Activated CD8-positive, alpha-beta memory T cell treated with anti-CD3 and anti-CD28 coated beads for 1 hour (primary cell): ENCODE data around the gene TRPV6.

ENCODE experiments used
- DNase-seq, 2 donors: peaks; one replicate each; pipeline ENCODE4 v3.0.0-alpha.2; 2020; ENCODE audit warnings: low read depth in 1 of 2; ENCODE audit errors: extremely low read depth in 1 of 2

Gene TRPV6

DNA sequence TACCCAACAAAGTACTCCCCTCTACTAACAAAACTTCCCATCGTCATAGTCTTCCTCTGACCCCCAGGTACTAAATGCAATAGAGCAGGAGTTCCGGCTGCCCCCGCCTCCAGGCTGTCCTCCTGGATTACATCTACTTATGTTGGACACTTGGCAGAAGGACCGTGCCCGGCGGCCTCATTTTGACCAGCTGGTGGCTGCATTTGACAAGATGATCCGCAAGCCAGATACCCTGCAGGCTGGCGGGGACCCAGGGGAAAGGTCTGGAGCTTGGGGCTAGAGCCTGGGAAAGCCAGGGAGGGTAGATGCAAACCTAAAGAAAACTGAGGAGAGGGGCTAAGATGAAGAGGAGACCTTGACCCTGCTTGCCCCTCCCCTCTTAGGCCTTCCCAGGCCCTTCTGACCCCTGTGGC lies 15.4 kb downstream of the TRPV6 start:
- no peak for DNase-seq

DNA sequence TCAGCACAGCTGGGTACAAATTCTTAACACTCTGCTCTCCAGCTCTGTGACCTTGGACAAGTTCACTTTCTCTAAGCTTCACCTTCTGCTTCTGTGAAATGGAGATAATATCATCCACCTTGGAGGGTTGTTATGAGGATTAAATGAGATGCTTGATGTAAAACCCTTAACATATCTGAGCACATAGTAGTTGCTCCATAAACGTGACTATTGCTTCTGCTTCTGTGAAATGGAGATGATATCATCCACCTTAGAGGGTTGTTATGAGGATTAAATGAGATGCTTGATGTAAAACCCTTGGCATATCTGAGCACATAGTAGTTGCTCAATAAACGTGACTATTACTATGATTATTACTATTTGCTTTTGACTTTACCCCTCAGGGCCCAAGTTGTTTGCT lies 16.1 kb downstream of the TRPV6 start:
- DNase-seq = no peak

DNA sequence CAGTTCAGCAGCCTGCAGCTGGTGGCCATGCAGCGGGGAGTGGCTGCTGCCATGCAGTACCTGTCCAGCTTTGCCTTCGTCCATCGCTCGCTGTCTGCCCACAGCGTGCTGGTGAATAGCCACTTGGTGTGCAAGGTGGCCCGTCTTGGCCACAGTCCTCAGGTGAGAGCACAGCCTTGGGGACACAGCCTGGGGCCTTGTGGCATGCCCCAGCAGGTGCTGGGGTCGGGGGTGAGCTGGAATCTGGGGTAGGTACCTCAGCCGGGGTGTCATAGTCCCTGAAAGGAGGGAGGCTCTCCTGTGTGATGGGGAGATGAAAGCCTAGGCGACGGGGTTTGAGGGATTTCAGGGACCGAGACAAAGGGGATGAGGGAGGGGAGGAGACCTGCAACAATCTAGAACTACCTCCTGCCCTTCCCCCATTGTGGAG lies 16.5 kb downstream of the TRPV6 start:
- DNase-seq = no peak

DNA sequence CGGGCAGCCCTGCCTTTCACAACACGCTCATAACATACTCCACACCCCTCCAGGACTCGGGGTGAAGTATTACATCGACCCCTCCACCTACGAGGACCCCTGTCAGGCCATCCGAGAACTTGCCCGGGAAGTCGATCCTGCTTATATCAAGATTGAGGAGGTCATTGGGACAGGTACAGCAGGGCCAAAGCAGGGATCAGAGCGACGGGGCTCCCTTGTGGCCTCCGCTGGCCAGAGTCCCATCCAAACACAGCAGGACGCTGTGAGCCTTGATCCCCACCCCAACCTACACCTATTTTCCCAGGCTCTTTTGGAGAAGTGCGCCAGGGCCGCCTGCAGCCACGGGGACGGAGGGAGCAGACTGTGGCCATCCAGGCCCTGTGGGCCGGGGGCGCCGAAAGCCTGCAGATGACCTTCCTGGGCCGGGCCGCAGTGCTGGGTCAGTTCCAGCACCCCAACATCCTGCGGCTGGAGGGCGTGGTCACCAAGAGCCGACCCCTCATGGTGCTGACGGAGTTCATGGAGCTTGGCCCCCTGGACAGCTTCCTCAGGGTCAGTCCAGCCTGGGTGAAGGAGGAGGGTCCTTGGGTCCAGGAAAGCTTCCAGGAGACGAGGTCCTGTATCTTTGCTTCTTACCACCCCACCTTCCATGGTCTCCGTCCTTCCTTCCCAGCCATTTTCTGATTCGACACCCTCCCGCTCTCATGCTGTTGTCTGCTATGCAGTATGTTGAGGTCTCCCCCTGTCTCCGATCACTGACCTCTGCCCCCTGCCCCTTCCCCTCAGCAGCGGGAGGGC lies 17.2 kb downstream of the TRPV6 start:
- DNase-seq = no peak

DNA sequence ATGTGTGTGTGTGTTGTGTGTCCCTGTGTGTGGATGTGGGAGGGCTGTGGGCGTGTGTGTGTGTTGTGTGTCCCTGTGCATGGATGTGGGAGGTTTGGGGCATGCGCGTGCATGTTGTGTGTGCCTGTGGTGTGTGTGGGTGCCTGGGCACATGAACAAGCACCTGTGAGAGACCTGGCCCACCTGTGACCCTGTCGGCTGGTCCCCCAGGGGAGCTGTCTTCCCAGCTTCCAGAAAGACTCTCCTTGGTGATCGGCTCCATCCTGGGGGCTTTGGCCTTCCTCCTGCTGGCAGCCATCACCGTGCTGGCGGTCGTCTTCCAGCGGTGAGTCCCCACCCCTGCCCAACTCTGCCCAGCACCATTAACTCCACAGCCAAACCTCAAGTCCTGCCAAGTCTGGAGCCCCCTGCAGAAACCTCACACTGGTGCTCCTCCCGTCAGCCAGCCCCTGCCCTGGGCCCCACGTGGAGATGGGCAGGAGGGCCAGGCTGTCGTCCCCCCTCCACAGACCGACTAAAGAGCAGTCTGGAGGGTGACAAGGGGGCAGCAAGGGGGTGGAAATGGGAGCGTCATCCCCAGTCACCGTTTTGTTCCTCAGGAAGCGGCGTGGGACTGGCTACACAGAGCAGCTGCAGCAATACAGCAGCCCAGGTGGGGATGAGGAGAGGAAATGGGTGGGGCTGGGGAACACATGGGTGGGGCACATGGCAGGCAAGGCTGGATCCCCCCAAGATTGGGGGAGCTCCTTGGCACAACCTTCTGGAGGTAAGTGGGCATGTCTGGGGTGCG lies 18.0 kb downstream of the TRPV6 start:
- DNase-seq = no peak

DNA sequence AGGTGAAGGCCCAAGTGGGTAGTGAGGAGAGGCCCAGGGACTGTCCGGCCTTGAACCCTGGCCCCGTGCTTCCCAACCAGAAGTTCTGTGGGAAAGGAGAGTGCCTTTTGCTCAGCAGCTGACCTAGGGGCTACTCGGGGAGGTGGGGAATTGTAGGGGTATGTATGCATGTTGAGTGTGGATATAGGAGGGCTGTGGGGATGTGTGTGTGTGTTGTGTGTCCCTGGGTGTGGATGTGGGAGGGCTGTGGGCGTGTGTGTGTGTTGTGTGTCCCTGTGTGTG lies 18.5 kb downstream of the TRPV6 start:
- DNase-seq = no peak

DNA sequence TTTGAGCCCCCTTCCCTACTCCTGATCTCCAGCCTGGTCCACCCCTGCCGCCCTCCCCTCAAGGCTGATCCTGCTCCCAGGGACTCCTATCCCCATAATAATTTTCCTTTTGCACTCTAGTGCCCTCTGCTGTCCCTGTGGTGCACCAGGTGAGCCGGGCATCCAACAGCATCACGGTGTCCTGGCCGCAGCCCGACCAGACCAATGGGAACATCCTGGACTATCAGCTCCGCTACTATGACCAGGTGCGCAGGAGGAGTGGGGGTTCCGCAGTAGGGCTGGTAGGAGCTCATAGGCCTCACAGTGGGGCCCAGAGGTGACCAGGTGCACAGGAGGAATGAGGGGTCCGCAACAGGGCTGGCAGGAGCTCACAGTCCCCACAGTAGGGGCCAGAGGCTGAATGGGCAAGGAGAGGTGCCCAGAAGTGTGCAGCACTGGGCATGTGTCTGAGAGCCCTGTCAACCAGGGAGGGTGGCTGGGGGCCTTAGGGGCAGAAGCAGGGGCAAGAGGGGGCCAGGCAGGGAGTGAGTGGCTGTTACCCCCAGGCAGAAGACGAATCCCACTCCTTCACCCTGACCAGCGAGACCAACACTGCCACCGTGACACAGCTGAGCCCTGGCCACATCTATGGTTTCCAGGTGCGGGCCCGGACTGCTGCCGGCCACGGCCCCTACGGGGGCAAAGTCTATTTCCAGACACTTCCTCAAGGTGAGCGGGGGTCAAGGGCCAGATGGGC lies 19.0 kb downstream of the TRPV6 start:
- no peak for DNase-seq

DNA sequence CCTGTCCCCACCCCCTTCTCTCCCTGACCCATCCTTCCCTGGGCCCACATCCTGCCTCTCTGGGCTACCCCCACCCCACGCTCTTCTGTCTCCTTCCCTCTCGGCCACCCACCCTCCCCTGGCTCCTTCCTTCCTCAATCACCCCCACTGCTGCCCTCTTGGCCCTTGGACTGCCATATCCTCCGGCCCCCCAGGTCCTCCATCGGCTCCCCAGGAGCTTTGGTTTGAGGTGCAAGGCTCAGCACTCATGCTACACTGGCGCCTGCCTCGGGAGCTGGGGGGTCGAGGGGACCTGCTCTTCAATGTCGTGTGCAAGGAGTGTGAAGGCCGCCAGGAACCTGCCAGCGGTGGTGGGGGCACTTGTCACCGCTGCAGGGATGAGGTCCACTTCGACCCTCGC lies 19.8 kb downstream of the TRPV6 start:
- DNase-seq = no peak

DNA sequence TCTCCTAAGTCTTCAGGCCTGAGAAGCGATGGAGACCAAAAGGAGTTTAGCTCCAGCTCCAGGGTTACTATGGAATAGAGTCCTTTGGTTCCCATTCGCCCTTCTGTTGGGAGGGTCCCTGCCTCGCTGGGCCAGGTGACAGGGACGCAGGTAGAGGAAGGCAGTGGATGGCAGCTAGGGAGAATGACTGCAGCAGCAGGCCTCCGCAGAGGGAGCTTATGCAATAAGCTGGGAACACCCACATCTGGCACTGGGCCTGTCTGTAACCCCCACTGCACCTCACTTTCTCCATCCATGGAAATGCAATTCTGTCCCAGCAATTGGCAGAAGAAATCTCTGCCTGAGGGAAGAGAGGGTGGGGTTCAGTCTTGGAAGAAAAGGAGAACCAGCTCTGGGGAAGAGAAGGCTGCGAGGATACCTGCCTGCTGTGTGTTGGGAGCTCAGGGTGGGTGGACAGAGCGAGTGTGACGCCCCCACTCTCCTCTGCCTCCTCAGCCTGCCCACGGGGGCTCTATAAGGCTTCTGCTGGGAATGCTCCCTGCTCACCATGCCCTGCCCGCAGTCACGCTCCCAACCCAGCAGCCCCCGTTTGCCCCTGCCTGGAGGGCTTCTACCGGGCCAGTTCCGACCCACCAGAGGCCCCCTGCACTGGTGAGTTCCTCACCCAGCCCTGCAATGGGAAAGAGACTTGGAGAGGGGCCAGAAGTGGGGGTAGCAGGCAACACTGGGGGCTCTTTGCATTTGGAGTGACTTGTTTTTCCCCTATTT lies 20.4 kb downstream of the TRPV6 start:
- DNase-seq = no peak

DNA sequence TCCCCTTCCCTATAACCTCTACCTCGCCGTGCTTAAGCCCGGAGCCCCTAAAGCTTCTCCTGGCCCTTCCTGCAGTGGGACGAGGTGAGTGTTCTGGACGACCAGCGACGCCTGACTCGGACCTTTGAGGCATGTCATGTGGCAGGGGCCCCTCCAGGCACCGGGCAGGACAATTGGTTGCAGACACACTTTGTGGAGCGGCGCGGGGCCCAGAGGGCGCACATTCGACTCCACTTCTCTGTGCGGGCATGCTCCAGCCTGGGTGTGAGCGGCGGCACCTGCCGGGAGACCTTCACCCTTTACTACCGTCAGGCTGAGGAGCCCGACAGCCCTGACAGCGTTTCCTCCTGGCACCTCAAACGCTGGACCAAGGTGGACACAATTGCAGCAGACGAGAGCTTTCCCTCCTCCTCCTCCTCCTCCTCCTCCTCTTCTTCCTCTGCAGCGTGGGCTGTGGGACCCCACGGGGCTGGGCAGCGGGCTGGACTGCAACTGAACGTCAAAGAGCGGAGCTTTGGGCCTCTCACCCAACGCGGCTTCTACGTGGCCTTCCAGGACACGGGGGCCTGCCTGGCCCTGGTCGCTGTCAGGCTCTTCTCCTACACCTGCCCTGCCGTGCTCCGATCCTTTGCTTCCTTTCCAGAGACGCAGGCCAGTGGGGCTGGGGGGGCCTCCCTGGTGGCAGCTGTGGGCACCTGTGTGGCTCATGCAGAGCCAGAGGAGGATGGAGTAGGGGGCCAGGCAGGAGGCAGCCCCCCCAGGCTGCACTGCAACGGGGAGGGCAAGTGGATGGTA lies 21.5 kb downstream of the TRPV6 start:
- no peak for DNase-seq

DNA sequence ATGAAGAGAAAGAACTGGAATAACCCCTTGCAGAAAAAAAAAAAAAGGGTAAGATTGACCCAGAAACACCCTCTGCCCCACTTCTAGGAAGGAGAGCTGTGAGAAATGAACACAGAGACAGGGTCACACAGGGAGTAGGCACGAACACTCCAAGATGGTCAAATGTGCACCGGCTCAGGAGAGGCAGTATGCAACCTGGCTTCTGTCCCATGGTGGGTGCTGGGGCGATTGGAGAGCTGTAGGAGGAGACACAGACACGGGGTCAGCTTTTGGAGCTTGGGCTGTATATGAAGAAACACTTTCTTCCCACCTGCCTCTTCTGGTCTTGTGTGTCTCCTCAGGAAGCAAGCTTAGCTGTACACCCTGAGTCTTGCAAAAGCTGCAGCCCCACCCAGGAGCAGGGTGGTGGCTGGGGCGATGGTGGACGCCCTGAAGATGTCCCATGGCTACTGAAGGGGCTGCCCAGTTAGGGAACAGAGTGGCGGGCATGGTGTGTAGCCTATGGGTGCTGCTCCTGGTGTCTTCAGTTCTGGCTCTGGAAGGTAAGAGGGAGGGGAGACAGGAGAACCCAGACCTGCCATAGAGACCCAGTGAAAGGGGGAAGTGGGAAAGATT lies 22.7 kb downstream of the TRPV6 start:
- no peak for DNase-seq

DNA sequence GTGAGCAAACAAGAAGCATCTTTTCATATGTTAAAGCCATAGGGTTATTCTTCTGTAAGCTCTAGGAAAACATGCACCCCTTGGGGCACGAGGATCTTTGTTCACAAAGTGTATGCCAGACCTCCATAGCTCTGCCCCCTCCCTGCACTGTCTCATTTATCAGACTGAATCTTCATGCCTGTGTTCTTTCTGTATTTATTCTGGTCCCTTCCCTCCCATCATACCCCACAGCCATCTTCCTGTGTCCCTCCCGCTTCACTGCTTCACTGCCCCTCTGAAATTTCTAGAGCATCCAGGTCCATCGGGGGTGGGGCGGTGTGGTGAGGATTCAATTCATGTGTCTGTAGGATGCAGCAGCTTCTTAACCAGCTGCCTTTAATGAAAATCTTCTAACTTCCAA lies 23.2 kb downstream of the TRPV6 start:
- DNase-seq = no peak

DNA sequence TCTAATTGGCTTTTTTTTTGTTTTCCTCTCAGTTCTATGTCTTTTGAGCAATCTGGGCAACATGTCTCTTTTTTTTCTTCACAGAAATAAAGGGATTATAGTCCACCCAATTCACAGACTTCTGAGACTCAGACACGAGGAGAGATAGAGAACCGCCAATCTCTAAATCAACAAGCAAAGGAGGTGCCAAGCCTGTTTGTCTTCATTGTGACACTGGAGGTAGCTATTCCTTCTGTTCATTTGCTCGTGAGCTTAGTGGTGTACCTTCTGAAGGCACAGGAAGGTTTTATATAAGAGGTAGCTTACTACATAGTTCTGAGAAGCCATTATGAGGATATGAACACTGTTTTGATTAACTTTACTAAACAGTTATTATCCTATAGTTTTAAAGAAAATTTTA lies 24.6 kb downstream of the TRPV6 start:
- DNase-seq = no peak

DNA sequence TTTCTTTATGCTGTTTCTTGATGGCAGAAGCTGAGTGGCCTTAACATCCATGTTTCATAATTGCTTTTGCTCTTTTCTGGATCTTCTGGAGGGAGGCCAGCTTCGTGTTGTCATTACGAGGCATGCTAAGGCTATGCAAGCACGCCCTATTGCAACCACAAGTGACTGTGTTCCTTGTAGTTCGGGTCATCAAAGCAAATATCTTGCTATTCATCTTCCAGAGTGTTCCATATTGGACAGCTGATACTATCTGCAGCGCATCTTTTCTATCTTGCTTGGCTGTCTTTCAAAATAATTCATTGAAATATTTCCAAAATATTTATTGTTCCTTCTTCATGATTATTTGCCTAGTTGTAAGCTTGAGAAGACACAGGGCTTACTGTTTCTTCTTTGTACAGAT lies 25.7 kb downstream of the TRPV6 start:
- no peak for DNase-seq

DNA sequence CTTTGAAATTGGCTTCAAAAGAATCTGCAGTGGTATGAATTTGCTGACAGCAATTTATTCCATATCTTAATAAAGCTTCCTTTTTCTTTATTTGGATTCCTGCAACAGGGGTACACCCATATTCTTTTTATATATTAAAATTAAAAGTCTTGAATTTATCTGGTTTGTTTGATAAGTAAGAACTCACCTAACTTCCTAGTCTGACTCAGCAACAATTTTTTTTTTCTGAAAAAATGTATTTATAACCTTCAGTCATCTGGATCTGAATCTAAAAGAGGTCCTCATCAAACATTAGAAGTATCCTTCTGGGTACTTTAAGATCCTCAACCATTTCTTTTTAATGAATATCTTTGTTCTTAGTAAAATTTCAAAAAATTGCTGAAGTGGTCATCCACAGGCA lies 26.1 kb downstream of the TRPV6 start:
- no peak for DNase-seq

DNA sequence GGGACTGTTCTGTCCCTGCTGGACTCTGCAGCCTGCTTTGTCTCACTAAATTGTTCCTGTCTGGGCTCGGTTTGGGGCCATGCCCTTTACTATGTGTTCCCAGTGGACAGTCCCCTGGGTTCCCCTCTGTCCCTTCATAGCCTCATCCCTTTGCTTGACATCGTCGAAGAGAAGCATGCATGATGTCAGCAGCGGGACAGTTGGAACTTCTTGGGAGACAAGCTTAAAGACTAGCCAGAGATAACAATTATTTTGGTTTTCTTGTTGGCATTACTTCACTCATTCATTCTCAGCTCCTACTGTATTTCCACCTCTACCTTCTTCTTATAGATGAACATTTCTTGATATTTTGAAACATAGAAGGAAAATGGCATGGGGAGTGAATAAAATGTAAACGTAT lies 27.9 kb downstream of the TRPV6 start:
- no peak for DNase-seq

DNA sequence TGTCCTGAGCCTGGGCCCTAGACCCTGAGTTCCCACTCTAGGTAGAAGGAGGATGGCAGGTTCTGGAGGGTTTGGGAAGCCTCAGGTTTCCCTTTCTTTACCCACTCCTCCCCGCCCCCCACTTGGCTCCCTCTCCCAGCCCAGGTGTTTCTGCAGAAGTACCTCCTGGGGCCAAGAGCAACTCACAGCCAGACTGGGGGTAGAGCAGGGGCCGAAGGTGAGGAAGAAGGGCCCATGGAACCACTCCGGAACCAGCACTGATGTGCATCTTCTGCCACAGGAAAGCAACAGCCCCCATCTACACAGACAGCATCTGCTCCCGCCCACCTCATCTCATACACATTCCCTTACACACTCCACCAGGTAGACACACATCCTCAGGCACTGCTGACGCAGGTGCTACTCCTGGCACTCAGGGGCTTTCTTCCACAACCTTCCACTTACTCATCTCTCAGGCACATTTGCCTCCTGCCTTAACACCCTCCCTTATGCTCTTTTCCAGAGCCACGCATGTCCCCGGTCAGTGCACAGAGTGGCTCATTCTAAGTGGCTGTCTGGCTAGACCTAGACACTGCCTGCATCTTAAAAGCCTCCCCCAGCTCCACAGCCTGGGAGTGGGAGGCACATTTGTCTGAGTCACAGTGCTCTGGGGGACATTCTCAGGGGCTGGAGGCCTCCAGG lies 28.8 kb downstream of the TRPV6 start:
- no peak for DNase-seq

DNA sequence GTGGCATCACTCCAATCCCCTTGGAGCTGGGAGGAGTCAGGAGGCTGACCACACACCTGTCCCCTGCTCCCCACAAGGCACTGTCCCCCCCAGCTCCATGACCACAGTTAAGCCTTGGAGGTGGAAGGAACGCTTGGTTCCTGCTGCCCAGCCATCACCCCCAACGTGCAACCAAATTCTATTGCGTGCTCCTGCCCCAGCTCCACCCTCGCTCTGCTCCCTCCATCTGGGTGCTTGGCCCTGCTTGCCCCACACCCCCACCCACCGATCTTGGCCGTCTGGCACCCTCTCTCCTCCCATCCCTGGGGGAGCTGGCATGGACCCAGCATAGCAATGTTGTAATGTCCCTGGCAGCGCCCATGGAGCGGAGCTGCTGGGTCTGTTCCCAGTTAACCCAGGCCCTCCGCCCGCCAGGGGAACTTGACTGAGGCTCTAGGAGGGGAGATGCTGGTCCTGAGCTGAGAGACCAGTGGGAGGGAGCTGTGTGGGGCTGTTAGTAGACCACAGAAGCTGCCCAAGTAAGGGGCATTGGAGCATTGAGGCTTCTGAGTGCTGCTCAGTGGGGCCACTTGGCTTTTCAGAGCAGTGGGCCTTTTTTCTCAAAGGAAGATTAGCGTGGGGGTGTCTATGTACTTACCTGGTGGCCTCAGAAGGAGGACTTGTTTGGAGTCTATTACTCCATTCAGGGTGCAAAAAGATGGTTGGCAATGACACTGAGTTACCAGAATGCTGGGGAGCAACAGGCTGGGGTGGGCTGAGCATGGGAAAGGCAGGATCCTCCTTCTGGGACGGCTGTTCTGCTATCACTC lies 29.6 kb downstream of the TRPV6 start:
- no peak for DNase-seq
